ENCODE measurements around the gene CCN6.

Gene CCN6

GRCh38 chr6:112062966-112063365 lies 9.1 kb downstream of the CCN6 start:
- no peak overlapping the region for H3K4me3 ChIP-seq
- no peak overlapping the region for H3K27ac ChIP-seq
- TF ChIP-seq, protein P1, sequence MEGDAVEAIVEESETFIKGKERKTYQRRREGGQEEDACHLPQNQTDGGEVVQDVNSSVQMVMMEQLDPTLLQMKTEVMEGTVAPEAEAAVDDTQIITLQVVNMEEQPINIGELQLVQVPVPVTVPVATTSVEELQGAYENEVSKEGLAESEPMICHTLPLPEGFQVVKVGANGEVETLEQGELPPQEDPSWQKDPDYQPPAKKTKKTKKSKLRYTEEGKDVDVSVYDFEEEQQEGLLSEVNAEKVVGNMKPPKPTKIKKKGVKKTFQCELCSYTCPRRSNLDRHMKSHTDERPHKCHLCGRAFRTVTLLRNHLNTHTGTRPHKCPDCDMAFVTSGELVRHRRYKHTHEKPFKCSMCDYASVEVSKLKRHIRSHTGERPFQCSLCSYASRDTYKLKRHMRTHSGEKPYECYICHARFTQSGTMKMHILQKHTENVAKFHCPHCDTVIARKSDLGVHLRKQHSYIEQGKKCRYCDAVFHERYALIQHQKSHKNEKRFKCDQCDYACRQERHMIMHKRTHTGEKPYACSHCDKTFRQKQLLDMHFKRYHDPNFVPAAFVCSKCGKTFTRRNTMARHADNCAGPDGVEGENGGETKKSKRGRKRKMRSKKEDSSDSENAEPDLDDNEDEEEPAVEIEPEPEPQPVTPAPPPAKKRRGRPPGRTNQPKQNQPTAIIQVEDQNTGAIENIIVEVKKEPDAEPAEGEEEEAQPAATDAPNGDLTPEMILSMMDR (IDR thresholded peaks at IDR 0.05): no peak
- no peak for DNase-seq (ENCODE audit: low spot score)

DNA sequence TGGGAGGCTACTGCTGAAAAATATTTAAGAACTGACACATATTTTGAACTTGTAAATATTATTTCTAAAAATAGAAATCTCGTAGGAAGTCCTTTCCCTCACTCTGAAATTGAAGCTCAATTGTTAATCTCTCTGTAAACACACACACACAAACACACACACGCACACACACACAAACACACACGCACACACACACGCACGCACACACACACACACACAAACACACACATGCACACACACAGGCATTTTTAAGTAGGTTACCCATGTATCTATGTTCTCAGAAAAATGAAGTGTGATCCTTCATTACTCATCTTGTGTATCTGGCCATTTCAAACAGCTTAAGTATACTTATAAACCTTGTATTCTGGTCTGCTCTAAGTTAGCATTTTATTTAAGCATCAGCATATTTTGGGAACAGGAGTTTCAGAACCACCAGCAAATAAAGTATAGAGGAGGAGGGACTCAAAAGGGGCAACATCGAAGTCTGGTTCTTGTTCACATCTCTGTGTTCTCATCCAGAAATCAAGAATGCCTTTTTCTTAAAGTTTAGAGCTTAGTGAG lies 11.6 kb downstream of the CCN6 start:
- TF ChIP-seq, protein P1 (IDR thresholded peaks at IDR 0.05): no peak
- no peak overlapping the region for H3K4me3 ChIP-seq
- H3K27ac ChIP-seq: no peak overlapping the region
- no peak for DNase-seq (ENCODE audit: low spot score)

DNA sequence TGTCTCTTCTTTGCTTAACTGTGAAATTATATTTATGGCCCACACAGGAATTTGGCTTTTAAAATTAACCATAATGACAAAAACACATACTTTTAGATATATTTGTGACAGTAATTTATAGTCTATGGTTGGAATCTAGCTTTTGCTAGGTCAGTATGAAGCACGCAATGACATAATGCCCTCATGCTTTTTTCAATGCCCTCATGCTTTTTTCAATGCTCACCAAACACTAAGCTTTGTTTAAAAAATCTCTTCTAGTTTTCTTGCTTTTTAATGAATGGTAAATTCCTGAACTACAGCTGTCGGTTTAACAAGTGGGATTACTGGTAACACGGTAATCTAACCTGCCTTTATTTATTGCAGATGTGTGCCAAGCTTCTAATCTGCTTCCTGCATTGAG lies 12.7 kb downstream of the CCN6 start:
- H3K27ac ChIP-seq: no peak overlapping the region
- no peak for DNase-seq (ENCODE audit: low spot score)
- H3K4me3 ChIP-seq: no peak overlapping the region
- TF ChIP-seq, protein P1 (IDR thresholded peaks at IDR 0.05): no peak

- no peak overlapping the region for H3K4me3 ChIP-seq
- TF ChIP-seq, protein P1 (IDR thresholded peaks at IDR 0.05): no peak
- DNase-seq (ENCODE audit: low spot score): no peak
- H3K27ac ChIP-seq: no peak overlapping the region
These were observed 27.7 kb downstream of the CCN6 start for GRCh38 chr6:112081569-112081968.

DNA sequence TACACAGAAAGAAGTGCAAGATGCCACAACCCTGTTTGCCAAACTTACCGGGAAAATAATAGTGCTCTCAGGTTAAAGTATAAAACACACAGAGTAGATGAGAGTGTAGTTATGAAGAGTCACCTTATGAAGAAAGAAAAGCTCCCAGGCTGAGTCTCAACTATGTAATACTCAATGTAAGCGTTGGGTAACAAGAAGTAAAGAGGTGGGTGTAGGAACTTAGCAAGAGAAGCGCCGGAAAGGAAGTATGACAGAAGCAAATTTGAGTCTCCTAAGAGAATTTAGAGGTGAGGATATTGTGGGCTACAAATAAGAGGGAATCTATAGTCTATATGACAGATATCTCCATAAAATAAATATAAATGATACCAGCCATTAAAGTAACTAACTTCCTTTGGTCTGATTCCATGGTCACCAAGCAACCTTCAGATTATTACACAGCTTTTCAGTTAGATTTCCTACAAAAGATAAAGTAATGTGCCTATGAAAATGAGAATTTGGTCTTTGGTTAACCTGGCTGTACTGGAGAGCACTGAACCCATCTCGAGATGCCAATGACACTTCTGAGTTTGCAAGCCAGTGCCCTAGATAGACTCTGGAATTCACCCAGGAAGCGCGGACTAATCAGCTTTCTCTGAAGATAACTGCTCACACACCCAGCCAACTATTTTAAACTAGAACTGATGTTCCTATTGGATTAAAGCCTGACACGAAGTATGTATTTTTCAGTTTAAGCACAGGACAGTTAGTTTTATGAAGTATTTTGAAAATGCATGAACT lies 31.6 kb downstream of the CCN6 start:
- TF ChIP-seq, protein P1 (IDR thresholded peaks at IDR 0.05): no peak
- DNase-seq (ENCODE audit: low spot score): no peak
- Histone ChIP-seq H3K4me3 (no peak overlapping the region), H3K27ac (no peak overlapping the region)

- Histone ChIP-seq H3K4me3 (peak overlapping the region; percentile 82), H3K27ac (peak overlapping the region; percentile 79 to 86)
- TF ChIP-seq, protein P1 (IDR thresholded peaks at IDR 0.05): no peak
- no peak for DNase-seq (ENCODE audit: low spot score)
These were observed 32.8 kb downstream of the CCN6 start for GRCh38 chr6:112086744-112087135.
